Type B pancreatic cell (in vitro differentiated cells): ENCODE results near the gene ZNF625. TPM values are rescaled to one million over a fixed set of nuclear protein-coding genes. Genes with fewer than 3 reads are reported as not detected.

Experiments
- DNase-seq: peaks from one replicate; pipeline ENCODE4 v3.0.0; 2021; ENCODE audit warnings: mixed read lengths; ENCODE audit not compliant: unreplicated experiment; ENCODE audit errors: extremely low spot score
- H3K27ac Mint-ChIP-seq: 2 replicates; pipeline ENCODE4 v1.8.0; 2021; ENCODE audit warnings: mild to moderate bottlenecking, mixed read lengths
- H3K27me3 Mint-ChIP-seq: 2 replicates; pipeline ENCODE4 v1.8.0; 2021; ENCODE audit warnings: mixed read lengths
- H3K36me3 Mint-ChIP-seq: 2 replicates; pipeline ENCODE4 v1.8.0; 2021; ENCODE audit warnings: mixed read lengths
- H3K4me1 Mint-ChIP-seq: one replicate; pipeline ENCODE4 v1.8.0; 2021; ENCODE audit warnings: mixed read lengths; ENCODE audit not compliant: unreplicated experiment
- H3K4me3 Mint-ChIP-seq: 2 replicates; pipeline ENCODE4 v1.8.0; 2021; ENCODE audit warnings: mild to moderate bottlenecking, mixed read lengths
- H3K9me3 Mint-ChIP-seq: 2 replicates; pipeline ENCODE4 v1.8.0; 2021; ENCODE audit warnings: mixed read lengths
- CTCF ChIP-seq: fragments of 200-600 bp; sonication (generic); conservative IDR thresholded peaks from 2 replicates; pipeline ENCODE4 v1.5.0; 2021; ENCODE audit warnings: antibody characterized with exemption, mild to moderate bottlenecking
- total RNA-seq: library from RNA; stranded (reverse); gene quantifications from 2 replicates; pipeline ENCODE4 v1.2.1, GENCODE V29; 2021; ENCODE audit warnings: low replicate concordance

Gene ZNF625
- total RNA-seq, 1 donor from 2014 or later, result 23.3 TPM

GRCh38 chr19:12141405-12141736, 15.2 kb downstream of the ZNF625 start:
- H3K27me3 Mint-ChIP-seq, result no peaks in the 10 kb centered on the region
- no peak for DNase-seq
- H3K4me3 Mint-ChIP-seq, result peak overlapping the region; percentile 97
- H3K27ac Mint-ChIP-seq, result peak overlapping the region; percentile 91
- peak; percentile 23 for TF ChIP-seq CTCF
- H3K4me1 Mint-ChIP-seq, result peaks cover 23% of the 10 kb centered on the region
- peaks cover 18% of the 10 kb centered on the region for H3K9me3 Mint-ChIP-seq
- peaks cover 46% of the 10 kb centered on the region for H3K36me3 Mint-ChIP-seq

DNA sequence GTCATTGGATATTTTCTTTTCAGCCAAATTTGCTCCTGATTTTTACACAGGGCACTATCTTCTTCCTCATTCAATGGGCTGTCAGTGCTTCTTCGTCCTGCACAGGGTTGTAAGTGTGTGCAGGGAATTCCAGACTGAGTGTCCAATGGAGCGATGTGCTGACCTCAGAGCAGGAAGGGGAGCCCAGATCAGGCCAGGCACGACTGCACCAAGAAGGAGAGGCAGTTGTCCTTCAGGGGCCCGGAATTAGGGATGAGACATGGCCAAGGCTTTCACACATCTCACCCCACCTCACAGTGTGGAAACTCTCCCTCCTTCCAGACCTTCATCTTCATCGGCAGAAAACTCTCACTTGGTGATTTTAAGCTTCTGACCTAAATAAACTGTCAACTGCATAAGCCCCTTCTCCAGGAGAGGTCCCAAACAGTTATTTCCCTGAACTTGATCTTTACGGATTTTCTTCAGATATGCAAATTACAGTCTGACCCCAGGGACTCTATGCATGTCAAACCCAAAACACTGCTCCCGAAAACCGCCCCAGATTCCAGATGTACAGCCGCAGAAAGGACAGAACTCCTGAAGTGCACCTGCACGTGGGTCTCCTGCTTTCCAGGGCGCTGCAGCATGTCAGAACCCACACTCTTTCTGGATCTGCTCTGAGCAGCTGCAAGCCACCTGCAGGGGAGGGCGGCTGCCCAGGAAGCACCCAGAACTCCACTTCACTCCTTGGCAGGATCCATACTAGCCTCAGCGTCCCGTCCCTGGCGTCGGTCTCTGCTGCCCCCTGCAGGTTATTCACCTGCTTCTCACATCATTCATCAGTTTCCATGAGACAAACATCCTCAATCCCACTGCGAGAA, 15.8 kb downstream of the ZNF625 start:
- Mint-ChIP-seq H3K4me3 (peak overlapping the region; percentile 97), H3K4me1 (peaks cover 23% of the 10 kb centered on the region), H3K9me3 (peaks cover 15% of the 10 kb centered on the region), H3K27ac (peak overlapping the region; percentile 91), H3K27me3 (no peaks in the 10 kb centered on the region), H3K36me3 (peaks cover 42% of the 10 kb centered on the region)
- DNase-seq, result peak; percentile 85
- TF ChIP-seq CTCF, result peak; percentile 91

GRCh38 chr19:12139885-12140544, 16.5 kb downstream of the ZNF625 start, which contains the start of gene ZNF20:
ZNF20 (minus strand) TSS chr19:12140350; CDS start chr19:12140182, 168 bp downstream.
- Mint-ChIP-seq H3K9me3 (peaks cover 7% of the 10 kb centered on the region), H3K36me3 (peaks cover 42% of the 10 kb centered on the region), H3K4me1 (peaks cover 23% of the 10 kb centered on the region), H3K27me3 (no peaks in the 10 kb centered on the region), H3K4me3 (peak within 1 kb of the TSS; percentile 97), H3K27ac (peak within 1 kb of the TSS; percentile 91)
- TF ChIP-seq CTCF, result no peak
- DNase-seq, result peak; percentile 96

- TF ChIP-seq CTCF, result no peak
- peaks cover 23% of the 10 kb centered on the region for H3K4me1 Mint-ChIP-seq
- peak overlapping the region; percentile 91 for H3K27ac Mint-ChIP-seq
- no peak for DNase-seq
- H3K27me3 Mint-ChIP-seq, result no peaks in the 10 kb centered on the region
- H3K9me3 Mint-ChIP-seq, result peaks cover 7% of the 10 kb centered on the region
- H3K36me3 Mint-ChIP-seq, result peaks cover 48% of the 10 kb centered on the region
- peak overlapping the region; percentile 97 for H3K4me3 Mint-ChIP-seq
Observed at GRCh38 chr19:12139269-12139668, 17.3 kb downstream of the ZNF625 start.

DNA sequence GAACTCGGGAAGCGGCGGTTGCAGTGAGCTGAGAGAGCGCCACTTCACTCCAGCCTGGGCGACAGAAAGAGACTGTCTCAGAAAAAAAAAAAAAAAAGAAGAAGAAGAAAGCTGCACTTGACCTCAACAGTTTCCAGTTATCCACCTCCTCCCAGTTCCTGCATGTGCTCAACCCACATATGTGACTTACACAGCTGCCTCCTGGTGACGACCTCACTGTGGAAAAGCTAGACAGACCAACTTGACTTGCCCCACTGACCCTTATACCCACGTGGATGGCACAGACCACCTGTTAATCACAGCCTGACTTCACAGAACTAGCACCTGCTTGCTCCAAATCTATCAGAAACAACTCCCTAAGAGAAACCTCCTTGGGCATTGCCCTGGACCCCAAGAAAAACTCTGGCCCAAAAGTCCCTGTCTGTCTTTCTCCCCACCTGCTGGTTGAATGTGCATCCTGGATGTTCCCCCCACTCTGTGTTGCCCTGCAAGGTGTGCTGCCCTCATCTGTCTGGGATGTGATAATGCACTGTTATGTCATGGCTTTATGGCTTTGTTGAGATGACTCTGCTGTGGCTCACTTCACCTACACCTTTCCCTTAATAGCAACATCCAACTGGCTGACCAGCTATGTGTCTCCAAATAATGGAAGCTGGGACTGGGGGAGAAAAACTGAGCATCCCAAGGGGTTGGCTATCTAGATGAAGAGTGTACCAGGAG, 19.2 kb downstream of the ZNF625 start:
- Mint-ChIP-seq H3K27me3 (no peaks in the 10 kb centered on the region), H3K4me3 (peak overlapping the region; percentile 74), H3K4me1 (peaks cover 23% of the 10 kb centered on the region), H3K36me3 (peaks cover 60% of the 10 kb centered on the region), H3K27ac (no peak overlapping the region), H3K9me3 (peaks cover 10% of the 10 kb centered on the region)
- DNase-seq, result no peak
- TF ChIP-seq CTCF, result no peak
